Caco-2 (cell line): ENCODE data around the gene CRYBG2. TPM values are rescaled to one million over a fixed set of nuclear protein-coding genes. Genes with fewer than 3 reads are reported as not detected.

ENCODE experiments used
- BruUV-seq: library from RNA; stranded (reverse); fragments of 400-500 nt; replicated peaks from 2 replicates; lab custom pipeline; 2021; lab: Mats Ljungman, UMichigan
- CTCF ChIA-PET: fragments of 300-600 bp; sonication (Branson Sonifier 250); formaldehyde crosslinking; loops from one replicate; lab custom pipeline; 2022; ENCODE audit warnings: antibody characterized with exemption; lab: Charles Lee
- POLR2A ChIA-PET: fragments of 300-600 bp; sonication (Branson Sonifier 250); formaldehyde crosslinking; loops from one replicate; lab custom pipeline; 2022; ENCODE audit warnings: antibody characterized with exemption; lab: Charles Lee
- DNase-seq, 2 experiments: peaks; one replicate each; pipeline versions ENCODE4 v3.0.0 to v3.0.0-alpha.2; 2020 to 2022
- H3K27me3 ChIP-seq: replicated peaks from 2 replicates; pipeline ENCODE4 v1.6.0; 2011; ENCODE audit warnings: low read length; ENCODE audit not compliant: control insufficient read depth, insufficient read depth
- H3K36me3 ChIP-seq: 2 replicates; pipeline ENCODE4 v1.5.1; 2011; ENCODE audit warnings: low read length; ENCODE audit not compliant: control insufficient read depth, insufficient read depth
- H3K4me1 ChIP-seq: fragments of 250-450 bp; sonication (Bioruptor Pico); 2 replicates; pipeline ENCODE4 v1.5.1; 2020; ENCODE audit warnings: mild to moderate bottlenecking
- H3K4me3 ChIP-seq: 2 replicates; pipeline ENCODE4 v1.5.1; 2011; ENCODE audit warnings: low read depth, mild to moderate bottlenecking, control low read depth, low read length
- H3K9me3 ChIP-seq: fragments of 250-450 bp; sonication (Bioruptor Pico); 2 replicates; pipeline ENCODE4 v1.5.1; 2020; ENCODE audit warnings: mild to moderate bottlenecking, moderate library complexity
- H3K27ac Mint-ChIP-seq: one replicate; pipeline ENCODE4 v1.8.0; 2022; ENCODE audit warnings: mixed read lengths; ENCODE audit not compliant: unreplicated experiment
- H3K27me3 Mint-ChIP-seq: one replicate; pipeline ENCODE4 v1.8.0; 2022; ENCODE audit warnings: mixed read lengths; ENCODE audit not compliant: insufficient read depth, unreplicated experiment
- H3K36me3 Mint-ChIP-seq: one replicate; pipeline ENCODE4 v1.8.0; 2022; ENCODE audit warnings: mild to moderate bottlenecking, mixed read lengths; ENCODE audit not compliant: insufficient read depth, unreplicated experiment
- H3K4me1 Mint-ChIP-seq: one replicate; pipeline ENCODE4 v1.8.0; 2022; ENCODE audit warnings: low read depth, mixed read lengths; ENCODE audit not compliant: unreplicated experiment
- H3K4me3 Mint-ChIP-seq: one replicate; pipeline ENCODE4 v1.8.0; 2022; ENCODE audit warnings: mild to moderate bottlenecking, moderate library complexity, mixed read lengths; ENCODE audit not compliant: unreplicated experiment
- H3K9me3 Mint-ChIP-seq: one replicate; pipeline ENCODE4 v1.8.0; 2022; ENCODE audit warnings: mixed read lengths; ENCODE audit not compliant: unreplicated experiment
- intact Hi-C: fragments of 100-400 bp; cut with micrococcal nuclease; formaldehyde crosslinking; loops from one replicate; pipeline ENCODE4 v1.10.0; 2022; ENCODE audit not compliant: unreplicated experiment
- total RNA-seq: library from RNA; stranded (reverse); gene quantifications from 2 replicates; pipeline ENCODE4 v1.2.3, GENCODE V29; 2022
- TF ChIP-seq, protein P1 (sequence below), 2 experiments: fragments of 200-600 bp in 1 of 2; IDR thresholded peaks; 1 replicate in 1 of 2; 2 replicates in 1 of 2; pipeline versions ENCODE4 v1.5.1 to v1.8.0; 2011 to 2022; ENCODE audit warnings: antibody characterized with exemption in 1 of 2, control low read depth in 1 of 2, inconsistent platforms in 1 of 2, low read depth in 1 of 2, low read length in 1 of 2, mild to moderate bottlenecking in 1 of 2, moderate library complexity in 1 of 2; ENCODE audit not compliant: insufficient read depth in 1 of 2, severe bottlenecking in 1 of 2, unreplicated experiment in 1 of 2

The CRYBG2 gene
- total RNA-seq, 1 experiment from 2014 or later, result 66.1 TPM

DNA sequence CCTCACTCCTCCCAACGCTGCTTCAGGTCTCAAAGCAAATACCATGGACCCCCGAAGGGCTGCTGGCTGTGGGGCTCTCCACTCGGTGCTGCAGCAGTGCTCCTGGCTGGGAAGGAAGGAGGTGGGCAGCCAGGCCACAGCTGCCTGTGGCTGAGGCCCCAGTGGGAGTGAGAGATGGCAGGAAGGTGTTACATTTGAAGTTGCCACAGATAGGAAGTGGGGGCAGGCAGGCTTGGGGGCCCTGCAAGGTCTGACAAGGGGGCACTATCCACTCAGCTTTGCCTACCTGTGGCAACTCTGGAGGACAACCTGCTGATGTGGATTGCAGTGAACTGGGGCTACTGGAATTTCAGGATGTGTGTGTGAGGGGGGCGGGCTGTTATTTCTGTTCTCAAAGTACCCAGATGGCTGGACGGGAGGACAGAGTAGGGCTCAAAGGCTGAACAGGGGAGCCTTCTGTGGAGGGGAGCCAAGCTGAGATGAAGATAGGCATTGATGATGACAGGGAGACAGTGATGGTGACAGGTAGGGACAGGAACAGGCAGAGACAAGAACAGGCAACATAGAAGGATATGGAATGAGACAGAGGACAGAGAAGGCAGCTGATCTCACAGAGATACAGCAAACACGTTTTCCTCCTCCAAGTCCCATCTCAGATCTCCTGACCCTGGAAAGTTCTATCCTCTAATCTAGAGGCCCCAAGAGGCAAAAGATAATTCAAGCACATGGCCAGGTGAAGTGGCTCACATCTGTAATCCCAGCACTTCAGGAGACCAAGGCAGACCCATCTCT lies 16.9 kb upstream of the CRYBG2 start:
- Mint-ChIP-seq H3K27me3 (no peaks in the 10 kb centered on the region), H3K4me3 (no peak overlapping the region), H3K36me3 (peaks cover 10% of the 10 kb centered on the region), H3K27ac (no peak overlapping the region), H3K4me1 (no peaks in the 10 kb centered on the region), H3K9me3 (no peaks in the 10 kb centered on the region)
- H3K27me3 ChIP-seq, result no peaks in the 10 kb centered on the region
- H3K4me1 ChIP-seq, result no peaks in the 10 kb centered on the region
- ChIA-PET CTCF (no interaction called here), POLR2A (no interaction called here)
- no peaks in the 10 kb centered on the region for H3K36me3 ChIP-seq
- TF ChIP-seq, protein P1, sequence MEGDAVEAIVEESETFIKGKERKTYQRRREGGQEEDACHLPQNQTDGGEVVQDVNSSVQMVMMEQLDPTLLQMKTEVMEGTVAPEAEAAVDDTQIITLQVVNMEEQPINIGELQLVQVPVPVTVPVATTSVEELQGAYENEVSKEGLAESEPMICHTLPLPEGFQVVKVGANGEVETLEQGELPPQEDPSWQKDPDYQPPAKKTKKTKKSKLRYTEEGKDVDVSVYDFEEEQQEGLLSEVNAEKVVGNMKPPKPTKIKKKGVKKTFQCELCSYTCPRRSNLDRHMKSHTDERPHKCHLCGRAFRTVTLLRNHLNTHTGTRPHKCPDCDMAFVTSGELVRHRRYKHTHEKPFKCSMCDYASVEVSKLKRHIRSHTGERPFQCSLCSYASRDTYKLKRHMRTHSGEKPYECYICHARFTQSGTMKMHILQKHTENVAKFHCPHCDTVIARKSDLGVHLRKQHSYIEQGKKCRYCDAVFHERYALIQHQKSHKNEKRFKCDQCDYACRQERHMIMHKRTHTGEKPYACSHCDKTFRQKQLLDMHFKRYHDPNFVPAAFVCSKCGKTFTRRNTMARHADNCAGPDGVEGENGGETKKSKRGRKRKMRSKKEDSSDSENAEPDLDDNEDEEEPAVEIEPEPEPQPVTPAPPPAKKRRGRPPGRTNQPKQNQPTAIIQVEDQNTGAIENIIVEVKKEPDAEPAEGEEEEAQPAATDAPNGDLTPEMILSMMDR (IDR thresholded peaks at IDR 0.05; ENCODE audit: insufficient read depth in 1 of 2, low read depth in 1 of 2, low read length in 1 of 2, severe bottlenecking in 1 of 2, unreplicated experiment in 1 of 2), result no peak
- no TSS peak for BruUV-seq
- no peaks in the 10 kb centered on the region for H3K9me3 ChIP-seq
- no peak for DNase-seq
- no peak overlapping the region for H3K4me3 ChIP-seq
- intact Hi-C loops, result no loop called here

DNA sequence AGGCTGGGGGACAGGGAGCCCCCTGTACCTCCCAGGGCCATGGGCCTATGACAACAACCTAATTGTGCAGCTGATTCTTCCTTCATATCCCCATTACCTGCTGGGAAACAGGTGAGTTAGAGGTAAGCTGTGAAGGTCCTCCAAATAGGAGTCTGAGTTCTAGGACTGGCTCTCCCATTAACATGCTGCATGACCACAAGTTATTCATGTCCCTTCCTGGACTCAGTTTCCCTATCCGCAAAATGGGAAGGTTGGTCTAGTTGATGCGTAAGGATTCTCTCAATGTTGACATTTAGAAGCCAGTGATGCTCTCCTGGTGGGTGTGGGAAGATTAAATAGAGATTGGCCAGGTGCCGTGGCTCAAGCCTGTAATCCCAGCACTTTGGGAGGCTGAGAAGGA lies 14.6 kb upstream of the CRYBG2 start:
- H3K9me3 ChIP-seq, result no peaks in the 10 kb centered on the region
- H3K4me3 ChIP-seq, result no peak overlapping the region
- TF ChIP-seq, protein P1 (IDR thresholded peaks at IDR 0.05; ENCODE audit: insufficient read depth in 1 of 2, low read depth in 1 of 2, low read length in 1 of 2, severe bottlenecking in 1 of 2, unreplicated experiment in 1 of 2), result no peak
- H3K36me3 ChIP-seq, result no peaks in the 10 kb centered on the region
- CTCF ChIA-PET, result no interaction called here
- H3K36me3 Mint-ChIP-seq, result peaks cover 10% of the 10 kb centered on the region
- no peak overlapping the region for H3K27ac Mint-ChIP-seq
- DNase-seq, result no peak
- intact Hi-C loops, result loop anchor here (1.0 kb wide), 1 partner anchor 83 kb away; no protein-coding TSS in a partner anchor
- POLR2A ChIA-PET, result no interaction called here
- H3K27me3 Mint-ChIP-seq, result no peaks in the 10 kb centered on the region
- no peak overlapping the region for H3K4me3 Mint-ChIP-seq
- BruUV-seq, result no TSS peak
- no peaks in the 10 kb centered on the region for H3K9me3 Mint-ChIP-seq
- no peaks in the 10 kb centered on the region for H3K4me1 ChIP-seq
- no peaks in the 10 kb centered on the region for H3K27me3 ChIP-seq
- H3K4me1 Mint-ChIP-seq, result no peaks in the 10 kb centered on the region

DNA sequence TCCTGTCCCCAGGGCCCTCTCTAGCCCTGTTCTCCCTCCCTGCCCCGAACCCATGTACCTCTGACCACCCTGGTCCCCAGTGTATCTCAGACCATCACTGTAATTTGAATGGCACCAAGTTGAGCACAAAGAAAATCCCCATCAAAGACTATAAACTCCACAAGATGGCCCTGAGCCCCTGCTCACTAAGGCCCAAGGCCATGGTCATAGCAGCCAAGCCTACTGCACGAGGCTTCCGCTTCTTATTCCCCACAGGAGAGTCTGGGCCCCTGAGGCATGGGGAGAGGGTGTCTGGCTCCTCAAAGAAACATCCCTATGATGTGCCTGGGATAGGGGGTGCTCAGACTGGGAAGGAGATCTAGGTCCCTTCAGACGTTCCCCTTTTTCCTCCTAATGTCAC lies 14.1 kb upstream of the CRYBG2 start:
- Mint-ChIP-seq H3K9me3 (no peaks in the 10 kb centered on the region), H3K27me3 (no peaks in the 10 kb centered on the region), H3K36me3 (peaks cover 10% of the 10 kb centered on the region), H3K4me3 (no peak overlapping the region), H3K27ac (no peak overlapping the region), H3K4me1 (no peaks in the 10 kb centered on the region)
- CTCF ChIA-PET, result no interaction called here
- BruUV-seq, result no TSS peak
- no peak for DNase-seq
- TF ChIP-seq, protein P1 (IDR thresholded peaks at IDR 0.05; ENCODE audit: insufficient read depth in 1 of 2, low read depth in 1 of 2, low read length in 1 of 2, severe bottlenecking in 1 of 2, unreplicated experiment in 1 of 2), result no peak
- H3K27me3 ChIP-seq, result no peaks in the 10 kb centered on the region
- intact Hi-C loops, result loop anchor here (1.0 kb wide), 1 partner anchor 83 kb away; no protein-coding TSS in a partner anchor
- no peaks in the 10 kb centered on the region for H3K9me3 ChIP-seq
- H3K4me1 ChIP-seq, result no peaks in the 10 kb centered on the region
- no peaks in the 10 kb centered on the region for H3K36me3 ChIP-seq
- no peak overlapping the region for H3K4me3 ChIP-seq
- POLR2A ChIA-PET, result interaction anchor here (0.6 kb wide), 1 partner anchor 32 kb away, joined by 3 read pairs; no protein-coding TSS in a partner anchor
